NCI-H345 (cell line): ENCODE data around the gene ORM2.
"Not testable (repeated sequence)": the region's sequence is repeated elsewhere in the genome, so short reads cannot be mapped to it uniquely, and the experiment has no call there.

Experiments used
- DNase-seq: peaks from one replicate; lab custom pipeline; 2025; lab: John Stamatoyannopoulos, UW

ORM2 gene

DNA sequence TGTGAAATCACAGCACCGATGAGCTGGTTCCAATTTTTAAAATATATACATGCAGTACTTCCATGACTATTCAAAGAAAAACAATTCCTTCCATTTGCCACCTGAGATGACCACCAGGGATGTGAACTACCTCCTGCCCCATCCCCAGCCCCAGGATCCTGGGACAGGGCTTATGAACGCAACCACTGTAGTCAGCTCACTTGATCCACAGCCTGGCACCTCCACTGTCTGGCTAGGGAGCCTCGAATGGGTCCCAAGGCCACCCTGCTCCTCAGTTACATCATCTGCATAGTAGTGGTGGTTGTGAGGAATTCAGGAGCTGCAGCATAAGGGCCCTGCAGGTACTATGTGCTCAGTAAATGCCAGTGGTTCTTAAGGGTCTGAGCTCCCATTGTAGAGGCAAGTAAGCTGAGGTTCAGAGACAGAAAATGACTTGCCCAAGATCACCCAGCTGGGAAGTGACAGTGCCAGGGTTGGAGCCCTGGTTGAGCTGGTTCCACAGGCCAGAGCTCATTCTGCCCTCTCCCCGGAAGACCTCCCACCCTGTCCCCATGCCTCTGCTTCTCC lies 2.9 kb downstream of the ORM2 start:
- DNase-seq, result not testable (repeated sequence)

- not testable (repeated sequence) for DNase-seq
These were observed 4.0 kb downstream of the ORM2 start for GRCh38 chr9:114333718-114334117.

GRCh38 chr9:114334490-114334889 lies 4.8 kb downstream of the ORM2 start:
- DNase-seq, result no peak

- DNase-seq, result no peak
These were observed 6.1 kb downstream of the ORM2 start for GRCh38 chr9:114335745-114336144.

- no peak for DNase-seq
These were observed 6.5 kb downstream of the ORM2 start for GRCh38 chr9:114336157-114336556.

DNA sequence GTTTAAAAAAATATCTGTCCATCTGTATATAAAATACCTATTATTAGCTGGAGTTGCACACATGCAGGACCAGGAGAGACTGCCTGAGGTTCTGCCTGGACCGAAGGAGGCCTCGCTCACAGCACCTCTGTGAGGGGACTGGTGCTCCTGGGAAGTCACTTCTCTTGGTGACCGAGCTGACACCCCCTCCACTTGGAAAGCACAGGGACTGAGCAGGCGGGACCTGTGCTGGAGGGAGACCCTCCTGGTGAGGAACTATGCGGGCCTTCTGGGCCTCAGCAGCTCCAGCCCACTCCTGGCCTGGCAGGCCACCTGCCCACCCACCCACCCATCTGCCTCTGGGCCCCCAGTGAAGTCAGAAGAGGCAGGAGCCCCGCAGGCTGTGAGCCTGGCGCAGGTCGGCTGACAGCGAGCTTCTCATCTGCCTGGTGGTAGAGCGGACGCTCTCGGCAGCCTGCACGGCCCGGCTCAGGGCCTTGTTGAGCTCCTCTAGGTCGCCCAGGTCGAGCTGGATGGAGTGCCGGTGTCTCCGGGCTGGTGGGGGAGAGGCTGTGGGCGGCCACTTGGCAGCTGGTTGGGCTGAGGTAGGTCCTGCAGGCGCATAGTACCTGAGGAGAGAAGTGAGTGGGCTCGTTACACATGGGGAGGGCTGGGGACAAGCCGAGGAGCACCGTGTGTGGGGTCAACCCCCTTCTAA lies 7.2 kb downstream of the ORM2 start:
- no peak for DNase-seq

- no peak for DNase-seq
These were observed 8.5 kb downstream of the ORM2 start for GRCh38 chr9:114338187-114338586.

GRCh38 chr9:114339130-114339908 lies 9.7 kb downstream of the ORM2 start:
- no peak for DNase-seq

DNA sequence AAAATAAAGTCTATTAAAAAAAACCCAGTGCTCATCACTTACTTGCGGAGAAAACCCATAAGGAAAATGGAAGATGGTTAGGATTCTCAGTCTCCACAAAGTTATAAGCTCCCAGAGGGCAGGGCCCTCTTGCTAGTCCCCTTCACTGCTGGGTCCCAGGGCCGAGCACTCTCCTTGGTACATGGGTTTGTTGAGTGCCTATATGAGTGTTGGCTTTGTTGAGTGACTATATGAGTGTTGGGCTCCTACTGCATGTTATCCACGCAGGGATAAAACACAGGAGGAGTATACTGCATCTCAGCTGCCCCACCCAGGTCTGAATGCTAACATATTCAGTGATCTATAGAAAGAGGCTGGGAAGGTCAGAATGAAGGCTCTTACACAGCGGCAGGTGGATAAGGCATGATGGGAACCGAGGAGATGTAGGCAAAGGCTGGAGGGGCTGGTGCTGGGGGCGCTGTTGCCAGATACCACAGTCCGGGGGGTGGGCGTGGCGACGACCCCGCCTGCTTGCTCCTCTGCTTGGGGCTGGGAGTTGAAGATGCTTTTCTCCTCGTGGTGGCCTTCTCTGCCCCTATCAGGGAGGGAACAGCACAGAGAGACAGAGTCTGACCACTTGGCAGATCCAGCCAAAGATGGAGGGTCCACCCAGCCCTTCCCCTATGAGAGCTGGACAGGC lies 11.6 kb downstream of the ORM2 start:
- DNase-seq, result no peak

- no peak for DNase-seq
These were observed 12.3 kb downstream of the ORM2 start for GRCh38 chr9:114341991-114342390.

DNA sequence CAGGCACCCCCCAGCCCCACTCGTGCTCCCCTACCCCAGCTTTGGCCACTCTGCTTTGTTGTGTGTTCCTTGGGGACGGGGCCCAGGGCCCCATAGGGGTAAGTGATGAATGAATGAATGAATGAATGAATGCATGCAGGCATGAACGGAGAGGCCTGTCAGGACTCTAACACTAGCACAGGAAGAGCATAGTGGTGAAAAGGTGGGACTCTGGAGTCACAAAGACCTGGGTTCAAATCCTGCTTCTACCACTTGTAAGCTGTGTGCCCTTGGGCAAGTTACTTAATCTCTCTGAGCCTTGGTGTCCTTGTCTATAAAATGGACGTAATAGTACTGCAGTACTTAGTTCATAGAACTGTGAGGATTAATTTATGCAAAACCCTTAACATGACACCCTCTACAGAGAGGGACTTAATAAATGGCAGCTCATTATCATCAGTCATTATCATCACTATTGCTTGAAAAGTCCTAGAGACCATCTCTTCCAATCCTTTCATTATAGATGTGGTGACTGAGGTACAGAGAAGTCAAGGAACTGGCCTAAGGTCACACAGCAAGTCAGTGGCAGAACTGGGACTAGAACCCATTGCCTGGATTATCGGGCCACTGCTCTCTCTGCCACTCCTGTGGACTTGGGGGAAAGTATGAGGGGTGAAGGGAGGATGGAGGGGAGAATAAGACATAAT lies 13.2 kb downstream of the ORM2 start:
- DNase-seq, result no peak

GRCh38 chr9:114343471-114344187 lies 14.0 kb downstream of the ORM2 start:
- DNase-seq, result no peak

GRCh38 chr9:114344188-114344566 lies 14.5 kb downstream of the ORM2 start:
- DNase-seq, result no peak

GRCh38 chr9:114344692-114345091 lies 15.0 kb downstream of the ORM2 start:
- no peak for DNase-seq

DNA sequence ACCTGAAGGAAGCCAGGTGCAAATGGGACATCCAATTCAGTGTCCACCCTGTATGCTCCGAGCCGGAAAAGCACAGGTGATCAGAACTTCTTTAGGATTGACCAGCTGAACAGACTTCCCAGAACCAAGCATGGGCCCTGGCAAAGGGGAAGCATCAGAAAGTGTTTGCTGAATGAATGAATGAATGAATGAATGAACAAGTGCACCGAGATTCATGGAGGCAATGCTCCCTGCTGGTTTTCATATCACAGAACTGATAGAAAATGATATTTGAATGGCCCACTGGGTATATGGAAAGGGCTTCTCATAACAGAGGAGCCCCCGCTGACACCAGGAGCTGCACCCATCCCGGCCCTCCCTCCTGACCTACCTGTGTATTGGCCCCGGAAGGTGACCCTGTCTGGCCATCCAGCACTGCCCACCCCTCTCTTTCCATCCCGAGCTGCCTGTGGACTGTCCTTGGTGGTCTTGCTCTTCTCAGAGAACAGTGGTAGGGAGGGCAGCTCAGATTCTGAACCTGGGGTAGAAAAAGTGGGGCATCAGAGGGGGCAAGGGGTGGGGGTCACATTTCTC lies 15.9 kb downstream of the ORM2 start:
- no peak for DNase-seq

GRCh38 chr9:114346146-114346545 lies 16.5 kb downstream of the ORM2 start:
- no peak for DNase-seq

- DNase-seq, result no peak
These were observed 18.0 kb downstream of the ORM2 start for GRCh38 chr9:114347675-114348074.

GRCh38 chr9:114348261-114348905 lies 18.7 kb downstream of the ORM2 start:
- DNase-seq, result no peak

GRCh38 chr9:114348906-114349482 lies 19.3 kb downstream of the ORM2 start:
- no peak for DNase-seq
